GM18526 (cell line): ENCODE data around the gene CEP95.

Experiments
- POLR2A ChIP-seq: IDR thresholded peaks from 3 replicates; pipeline ENCODE4 v1.6.1; 2011; ENCODE audit not compliant: insufficient read length; ENCODE audit errors: extremely low read depth

CEP95 gene

DNA sequence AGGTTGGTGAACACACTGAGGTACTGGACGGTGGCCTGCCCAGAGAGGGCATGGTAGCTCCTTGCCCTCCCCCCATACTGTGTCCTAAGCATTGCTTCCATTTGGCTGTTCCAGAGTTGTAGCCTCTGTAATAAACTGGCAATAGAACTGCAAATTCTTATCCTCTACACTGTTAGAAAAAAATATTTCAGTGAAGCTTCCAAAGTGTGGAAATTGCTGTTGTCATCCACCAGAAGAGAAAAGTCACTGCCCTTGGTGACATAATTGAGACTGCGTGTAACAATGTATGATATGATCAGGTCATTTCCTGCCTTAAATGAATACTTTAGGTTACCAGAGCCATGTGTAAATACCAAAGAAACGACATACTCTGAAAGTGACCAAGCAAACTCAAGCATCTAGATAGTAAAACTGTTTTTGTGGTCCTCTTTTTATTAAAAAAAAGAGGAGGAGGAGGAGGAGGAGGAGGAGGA is 65.9 kb downstream of the CEP95 start:
- no peak for TF ChIP-seq POLR2A

DNA sequence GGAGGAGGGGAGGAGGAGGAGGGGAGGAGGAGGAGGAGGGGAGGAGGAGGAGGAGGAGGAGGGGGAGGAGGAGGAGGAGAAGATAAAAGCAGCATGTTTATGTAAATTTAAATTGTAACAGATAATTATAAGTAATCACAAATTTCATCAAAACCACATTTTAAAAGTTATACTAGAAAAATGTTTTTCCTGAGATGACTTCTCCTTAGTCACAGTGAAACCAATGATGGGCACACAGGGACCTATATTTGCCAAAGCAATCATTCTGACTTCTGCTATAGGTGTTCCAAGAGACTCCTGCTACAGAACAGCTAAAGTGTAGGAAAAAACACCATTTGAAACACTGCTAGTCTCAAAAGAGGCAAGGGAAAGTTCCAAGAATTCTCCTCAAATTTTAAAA is 66.4 kb downstream of the CEP95 start:
- no peak for TF ChIP-seq POLR2A

DNA sequence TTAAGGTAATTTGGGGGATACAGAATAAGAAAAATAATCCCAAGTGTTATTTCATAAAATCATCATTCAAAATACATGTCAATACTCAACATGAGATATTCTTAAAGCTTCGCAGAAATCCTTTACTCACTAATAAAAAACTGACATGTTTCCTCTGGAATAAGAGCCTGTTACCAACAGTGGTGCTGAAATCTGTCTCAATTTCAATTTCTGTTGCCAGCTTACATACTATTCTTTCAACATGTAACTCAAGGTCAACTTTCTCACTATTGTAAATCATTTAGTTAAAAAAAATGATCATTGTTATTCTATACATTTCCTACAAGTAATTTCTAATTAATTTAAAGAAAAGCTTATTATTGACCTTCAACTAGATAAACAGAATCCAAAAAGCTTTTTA is 67.9 kb downstream of the CEP95 start:
- no peak for TF ChIP-seq POLR2A

DNA sequence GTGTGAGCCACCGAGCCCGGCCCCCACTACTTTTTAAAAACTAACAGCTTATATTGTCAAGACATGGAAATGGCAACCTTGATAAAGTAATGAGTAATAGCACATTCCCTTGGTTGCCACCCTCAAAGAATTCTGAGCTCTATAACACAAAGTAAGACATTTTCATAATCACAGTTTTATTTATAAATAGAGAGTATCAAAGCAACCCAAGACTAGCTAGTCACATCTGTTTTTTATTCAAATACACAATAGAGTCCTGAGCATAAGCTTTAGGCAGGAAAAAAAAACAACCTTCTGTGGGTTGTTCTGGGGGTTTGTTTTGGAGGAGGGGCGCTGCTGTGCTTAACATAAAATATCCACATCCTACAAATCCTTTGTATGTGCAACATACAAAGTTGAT is 68.7 kb downstream of the CEP95 start:
- TF ChIP-seq POLR2A, result no peak

DNA sequence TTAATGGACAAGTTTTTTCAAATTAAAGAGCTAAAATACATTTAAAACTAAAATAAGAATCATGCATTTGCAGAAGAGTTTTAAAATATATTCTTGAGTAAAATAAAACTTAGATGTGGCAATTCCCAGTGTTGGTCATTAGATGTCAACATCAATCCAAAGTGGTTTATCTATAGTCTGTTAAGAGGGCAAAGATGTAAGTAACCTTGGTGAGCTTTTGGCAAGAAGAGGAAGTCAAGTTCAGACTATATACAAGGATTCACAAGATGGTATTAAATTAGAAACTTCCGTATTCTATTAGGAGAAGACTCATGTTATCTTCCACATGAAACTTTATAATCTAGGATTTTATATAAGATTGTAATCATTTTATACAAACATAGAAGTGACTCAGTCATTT is 73.1 kb downstream of the CEP95 start:
- TF ChIP-seq POLR2A, result no peak

DNA sequence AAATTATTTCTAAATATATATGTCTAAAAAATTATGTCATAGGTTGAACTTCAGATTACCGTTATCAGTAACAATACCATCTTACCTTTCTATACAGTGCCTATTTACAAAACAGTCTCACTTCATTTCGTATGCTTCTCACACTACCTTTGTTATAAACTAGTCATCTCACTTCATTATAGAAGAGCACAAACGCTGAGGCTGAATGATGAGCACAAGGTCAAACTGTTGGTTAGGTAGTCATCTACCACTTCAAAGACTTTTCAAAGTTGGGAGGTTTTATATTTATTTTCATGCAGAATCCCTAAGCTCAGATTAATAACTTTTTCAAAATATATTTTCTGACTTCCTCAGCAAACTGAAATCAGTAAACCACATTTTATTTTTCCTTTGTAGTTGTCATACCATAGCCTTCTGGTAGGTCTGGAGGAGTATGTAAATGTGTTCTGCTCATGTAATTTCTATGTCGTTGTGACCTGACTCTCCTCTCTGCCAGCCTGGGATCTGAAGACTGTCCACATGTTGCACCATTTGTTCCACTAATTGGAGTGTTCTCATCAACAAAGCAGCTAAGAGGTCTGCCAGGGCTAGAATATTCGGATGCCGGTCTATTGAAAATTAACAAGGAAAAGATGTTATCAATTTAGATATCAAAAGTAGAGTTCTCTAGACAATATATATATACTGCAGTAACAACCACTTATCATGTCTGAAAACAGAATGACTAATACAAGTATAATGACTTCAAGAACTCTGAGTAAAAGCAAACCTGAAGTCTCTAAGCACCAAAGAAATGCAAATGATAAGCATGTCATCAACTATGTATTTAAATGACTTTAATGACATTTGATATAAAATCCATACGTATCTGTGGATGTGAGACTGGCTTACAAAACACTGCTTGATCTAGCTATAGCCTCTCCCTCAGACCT is 73.9 kb downstream of the CEP95 start:
- no peak for TF ChIP-seq POLR2A

DNA sequence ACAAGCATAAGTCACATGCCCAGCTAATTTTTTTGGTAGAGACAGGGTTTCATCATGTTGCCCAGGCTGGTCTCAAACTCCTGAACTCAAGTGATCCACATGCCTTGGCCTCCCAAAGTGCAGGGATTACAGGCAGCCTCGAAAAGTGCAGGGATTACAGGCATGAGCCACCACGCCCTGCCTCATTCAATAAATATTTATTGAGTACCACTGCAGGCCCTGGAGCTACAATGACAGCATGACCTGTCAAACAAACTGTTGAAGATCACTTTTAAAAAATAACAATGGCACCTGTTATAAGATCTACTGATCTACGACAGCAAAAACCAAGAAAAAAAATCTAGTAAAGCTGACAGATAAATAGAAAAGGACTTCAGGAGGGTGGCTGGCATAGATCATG is 76.3 kb downstream of the CEP95 start:
- TF ChIP-seq POLR2A, result no peak

DNA sequence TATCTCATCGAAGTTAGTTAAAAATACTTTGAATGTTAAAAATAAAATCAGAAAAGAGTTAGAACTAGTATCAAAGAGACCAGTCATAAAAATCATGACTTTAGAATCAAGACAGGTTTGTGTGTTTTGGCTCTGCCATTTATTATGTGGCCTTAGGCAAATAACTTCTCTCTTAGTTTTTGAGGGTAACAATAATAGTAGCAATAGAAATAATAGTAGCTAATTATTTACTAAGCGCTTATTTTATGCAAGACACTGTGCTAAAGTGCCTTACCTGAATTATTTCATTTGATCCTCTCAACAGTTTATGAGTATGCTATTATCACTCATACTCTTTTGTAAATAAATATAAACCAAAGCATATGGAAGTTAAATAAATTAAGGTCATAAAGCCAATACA is 78.4 kb downstream of the CEP95 start:
- no peak for TF ChIP-seq POLR2A
